NCI-H2227 (cell line): Measurements from ENCODE around the gene ZBED5.
A peak's percentile ranks its signal among the peaks of the same experiment; 100 is the strongest.

Source experiments
- DNase-seq: peaks from one replicate; lab custom pipeline; 2025; ENCODE audit not compliant: unreplicated experiment; lab: John Stamatoyannopoulos, UW

Gene ZBED5

DNA sequence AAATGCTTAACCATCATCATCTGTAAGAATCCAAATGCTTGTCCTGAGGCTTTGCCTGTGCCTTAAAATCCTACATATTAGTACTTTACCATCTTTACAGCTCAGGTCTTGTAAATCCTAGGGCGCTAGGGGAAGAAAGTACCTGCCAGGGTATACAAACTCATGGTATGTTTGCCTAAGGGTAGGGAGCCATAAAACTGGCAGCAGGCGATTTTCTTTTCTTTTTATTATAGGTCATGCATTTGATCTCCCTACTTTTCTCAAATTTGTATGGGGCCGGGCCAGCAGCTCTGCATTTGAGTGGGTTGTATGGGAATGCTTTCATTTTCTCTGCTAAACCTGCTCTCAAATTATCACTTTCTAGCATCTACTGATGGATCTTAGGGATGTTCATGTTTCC is 24.0 kb upstream of the ZBED5 start:
- no peak for DNase-seq

- DNase-seq: peak; percentile 13
These were observed 20.8 kb upstream of the ZBED5 start for GRCh38 chr11:10878408-10879214.

DNA sequence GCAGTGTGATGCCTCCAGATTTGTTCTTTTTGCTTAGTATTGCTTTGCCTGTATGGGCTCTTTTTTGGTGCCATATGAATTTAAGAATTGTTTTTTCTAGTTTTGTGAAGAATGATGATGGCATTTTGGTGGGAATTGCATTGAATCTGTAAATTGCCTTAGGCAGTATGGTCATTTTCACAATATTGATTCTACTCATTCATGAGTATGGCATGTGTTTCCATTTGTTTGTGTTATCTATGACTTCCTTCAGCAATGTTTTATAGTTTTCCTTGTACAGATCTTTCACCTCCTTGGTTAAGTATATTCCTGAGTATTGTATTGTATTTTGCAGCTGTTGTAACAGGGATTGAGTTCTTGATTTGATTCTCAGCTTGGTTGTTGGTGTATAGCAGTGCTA is 18.3 kb upstream of the ZBED5 start:
- no peak for DNase-seq

GRCh38 chr11:10875430-10876021 is 17.7 kb upstream of the ZBED5 start:
- no peak for DNase-seq

DNA sequence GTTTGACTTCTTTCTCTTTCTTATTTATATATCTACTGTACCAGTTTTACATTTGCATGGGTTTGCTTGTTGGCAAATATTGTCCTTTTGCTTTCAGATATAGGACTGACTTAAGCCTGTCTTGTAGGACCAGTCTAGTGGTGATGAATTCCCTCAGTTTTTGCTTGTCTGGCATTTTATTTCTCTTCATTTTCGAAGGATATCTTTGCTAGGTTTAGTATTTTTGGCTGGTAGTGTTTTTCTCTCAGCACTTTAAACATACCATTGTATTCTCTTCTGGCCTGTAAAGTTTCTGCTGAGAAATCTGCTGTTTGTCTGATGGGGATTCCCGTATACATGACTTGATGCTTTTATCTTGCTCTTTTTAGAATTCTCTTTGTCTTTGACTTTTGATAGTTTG is 14.2 kb upstream of the ZBED5 start:
- DNase-seq: no peak

DNA sequence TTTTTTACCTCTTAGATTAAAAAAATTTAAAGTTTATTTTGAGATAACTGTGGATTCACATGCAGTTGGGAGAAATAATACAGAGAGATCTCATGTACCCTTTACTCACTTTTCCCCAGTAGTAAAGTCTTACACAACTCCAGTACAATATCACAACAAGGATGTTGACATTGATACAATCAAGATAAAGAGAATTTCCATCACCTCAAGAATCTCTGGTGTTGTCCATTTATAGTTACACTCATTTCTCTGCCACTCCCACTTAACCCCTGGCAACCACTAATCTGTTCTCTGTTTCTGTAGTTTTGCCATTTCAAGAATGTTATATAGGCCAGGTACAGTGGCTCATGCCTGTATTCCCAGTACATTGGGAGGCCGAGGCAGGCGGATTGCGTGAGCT is 10.5 kb upstream of the ZBED5 start:
- DNase-seq: no peak

DNA sequence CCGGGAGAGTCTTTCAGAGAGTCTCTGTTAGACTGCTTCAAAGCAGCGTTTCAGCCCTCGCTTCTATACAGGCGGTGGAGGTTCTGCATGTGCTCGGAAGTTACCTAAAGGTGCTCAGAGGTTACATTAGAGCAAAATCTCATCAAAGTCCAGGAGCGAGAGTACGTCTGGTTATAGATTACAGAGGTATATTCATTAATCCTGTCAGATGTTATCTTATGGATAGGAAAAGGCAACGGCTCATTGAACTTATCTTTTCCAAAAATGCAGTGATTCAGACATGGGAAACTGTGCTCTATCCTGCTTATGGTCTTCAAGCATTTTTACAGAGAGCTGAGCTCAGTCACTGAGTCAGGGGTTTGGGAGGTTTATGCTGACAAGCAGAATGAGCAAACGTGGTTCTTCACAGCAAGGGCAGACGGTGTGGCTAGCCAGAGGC is 9.1 kb upstream of the ZBED5 start:
- no peak for DNase-seq

- DNase-seq: no peak
These were observed 8.0 kb upstream of the ZBED5 start for GRCh38 chr11:10865837-10866270.

GRCh38 chr11:10864688-10865087 is 6.8 kb upstream of the ZBED5 start:
- no peak for DNase-seq

- DNase-seq: no peak
These were observed 4.6 kb upstream of the ZBED5 start for GRCh38 chr11:10862446-10862845.

- DNase-seq: no peak
These were observed 3.9 kb upstream of the ZBED5 start for GRCh38 chr11:10861799-10862198.

GRCh38 chr11:10861047-10861446 is 3.2 kb upstream of the ZBED5 start:
- no peak for DNase-seq

DNA sequence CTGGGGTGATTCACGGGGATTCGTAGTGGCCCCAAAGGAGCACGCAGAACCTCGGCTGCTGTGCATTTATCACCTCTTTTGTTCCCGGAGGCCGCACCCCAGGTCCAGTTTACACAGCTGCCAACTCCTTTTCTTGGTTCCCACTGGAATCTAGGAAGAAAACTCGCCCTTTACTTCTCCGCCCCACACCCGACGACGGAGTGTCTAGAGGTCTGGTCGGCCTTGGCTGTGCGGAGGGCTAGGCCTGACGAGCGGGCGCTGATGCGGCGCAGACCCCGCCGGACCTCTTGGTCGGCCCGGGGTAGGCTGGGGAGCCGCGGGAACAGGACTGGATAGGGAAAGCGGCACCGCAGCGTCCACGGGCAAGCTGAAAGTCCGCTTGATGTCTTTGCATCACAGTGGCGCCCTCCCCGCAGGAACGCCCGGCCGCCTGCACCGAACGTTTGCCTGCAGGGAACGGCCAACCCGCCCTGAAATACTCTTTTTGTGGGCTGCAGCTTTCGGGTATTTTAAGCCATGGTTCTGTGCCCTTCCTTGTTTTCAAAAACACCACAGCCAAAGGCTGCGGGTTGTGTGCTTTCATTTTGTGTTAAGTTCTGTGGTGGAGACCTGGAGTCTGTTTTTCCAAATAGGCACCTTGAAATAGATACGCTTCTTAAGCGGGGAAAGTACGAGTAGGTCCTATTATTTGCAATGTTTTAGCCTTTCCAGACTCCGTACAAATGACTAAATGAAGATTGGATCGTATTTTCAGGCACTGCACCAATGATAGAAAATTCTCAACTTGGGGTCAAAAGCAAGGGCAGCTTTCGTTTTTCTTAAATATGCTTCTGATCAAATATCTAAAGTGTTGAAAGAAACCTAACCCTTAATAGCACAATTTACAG is 829 bp upstream of the ZBED5 start:
- DNase-seq: peak; percentile 81

- DNase-seq: no peak
These were observed 469 bp downstream of the ZBED5 start for GRCh38 chr11:10857459-10857708.

DNA sequence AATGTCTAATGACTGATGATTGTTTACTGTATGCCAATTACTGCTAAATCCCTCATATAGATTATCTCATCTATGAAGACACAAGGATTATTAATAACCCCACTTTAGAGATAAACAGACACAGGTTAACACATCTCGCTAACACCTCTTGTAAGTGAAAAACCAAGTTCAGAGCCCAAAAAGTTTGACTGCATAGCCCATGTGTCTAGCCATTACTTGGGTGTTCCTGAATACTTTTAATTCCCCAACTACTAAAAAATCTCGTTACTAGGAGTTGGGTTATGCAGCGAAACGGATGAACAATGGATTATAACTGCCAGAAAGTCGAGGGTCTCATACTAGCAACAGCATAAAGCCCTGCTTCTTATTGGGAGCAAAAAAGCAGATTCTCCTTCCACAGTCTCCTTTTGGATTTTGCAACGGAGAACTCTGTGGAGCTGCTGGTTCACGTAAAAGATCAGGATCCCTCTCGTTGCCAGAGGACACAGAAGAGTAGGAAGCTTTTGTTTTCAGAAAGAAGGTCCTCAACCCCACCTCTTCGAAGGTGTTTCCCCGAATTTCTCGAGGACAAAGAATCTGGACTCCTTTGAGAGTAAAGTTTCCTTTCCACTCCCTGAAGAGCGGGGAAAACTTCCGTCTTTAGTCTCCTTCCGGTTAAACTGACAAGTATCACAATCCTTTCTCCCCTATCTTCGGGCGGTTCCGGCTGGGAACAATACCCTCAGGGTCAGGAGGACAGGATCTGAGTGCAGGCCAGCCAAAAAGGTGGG is 979 bp downstream of the ZBED5 start:
- DNase-seq: peak; percentile 66

DNA sequence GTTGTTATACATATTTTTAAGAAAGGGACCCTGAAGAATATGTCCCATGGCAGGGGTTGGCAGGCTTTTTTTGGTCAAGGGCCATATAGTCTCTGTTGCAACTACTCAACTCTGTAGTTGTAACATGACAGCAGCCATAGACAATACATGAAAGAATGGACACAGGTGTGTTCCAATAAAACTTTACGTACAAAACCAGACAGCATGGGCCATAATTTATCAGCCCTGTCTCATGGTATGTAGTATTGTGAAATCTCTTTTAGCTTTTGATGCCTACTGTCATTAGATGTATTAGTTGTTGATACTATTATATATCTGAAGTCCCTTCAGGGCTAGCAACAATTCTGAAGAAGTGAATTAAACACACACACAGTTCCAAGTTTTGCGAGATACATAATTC is 2.6 kb downstream of the ZBED5 start:
- DNase-seq: no peak

- DNase-seq: no peak
These were observed 9.6 kb downstream of the ZBED5 start for GRCh38 chr11:10847960-10848860.

GRCh38 chr11:10846660-10847059 is 11.2 kb downstream of the ZBED5 start:
- no peak for DNase-seq

DNA sequence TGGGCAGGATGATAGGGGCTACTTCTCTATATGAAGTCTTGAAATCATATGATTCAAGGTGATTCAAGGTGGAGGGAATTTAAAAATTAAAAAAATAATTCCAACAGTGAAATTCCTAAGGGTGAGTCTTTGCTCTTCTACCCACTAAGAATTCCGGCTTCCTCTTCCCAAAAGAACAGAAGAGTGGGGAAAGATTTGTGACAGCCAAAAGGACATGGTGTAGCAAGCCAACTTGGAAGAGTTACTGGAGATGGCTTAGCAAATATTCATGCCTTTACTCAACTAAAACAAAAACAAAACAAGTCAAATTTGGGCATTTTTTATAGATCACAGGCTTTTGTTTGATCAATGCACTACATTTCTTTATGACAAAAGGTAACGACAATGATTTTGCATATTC is 12.3 kb downstream of the ZBED5 start:
- no peak for DNase-seq

GRCh38 chr11:10844796-10845195 is 13.1 kb downstream of the ZBED5 start:
- DNase-seq: no peak
